HCT116 (cell line): ENCODE measurements around the gene AP3D1.

ENCODE experiments used
- CTCF ChIP-seq, 3 experiments: fragments of 200-600 bp in 1 of 3; sonication (generic) in 1 of 3; IDR thresholded peaks in 2 of 3; conservative IDR thresholded peaks in 1 of 3; 2 replicates each; pipeline ENCODE4 v1.5.1; 2012 to 2017; ENCODE audit warnings: low read depth in 2 of 3, low read length in 2 of 3, antibody characterized with exemption in 1 of 3, borderline replicate concordance in 1 of 3, control low read depth in 1 of 3, mild to moderate bottlenecking in 1 of 3, mixed read lengths in 1 of 3, mixed run types in 1 of 3, moderate library complexity in 1 of 3; ENCODE audit not compliant: insufficient read depth in 1 of 3
- EZH2 ChIP-seq: fragments of 200-600 bp; sonication (generic); IDR thresholded peaks from 2 replicates; pipeline ENCODE4 v1.6.1; 2017; ENCODE audit warnings: antibody characterized with exemption, mixed run types
- POLR2A ChIP-seq: IDR thresholded peaks from 2 replicates; pipeline ENCODE4 v1.7.0; 2011; ENCODE audit warnings: borderline replicate concordance; ENCODE audit not compliant: insufficient read depth, insufficient read length; ENCODE audit errors: extremely low read depth
- POLR2AphosphoS5 ChIP-seq: IDR thresholded peaks from 2 replicates; pipeline ENCODE4 v1.6.1; 2011; ENCODE audit warnings: mild to moderate bottlenecking, low read depth, low read length, moderate library complexity
- RAD21 ChIP-seq: IDR thresholded peaks from 2 replicates; pipeline ENCODE4 v1.6.1; 2012; ENCODE audit warnings: low read depth, mild to moderate bottlenecking
- TF ChIP-seq, protein P1 (sequence below): IDR thresholded peaks from 2 replicates; pipeline ENCODE4 v1.6.1; 2012

GRCh38 chr19:2197270-2197669 is 45.9 kb upstream of the AP3D1 start:
- TF ChIP-seq RAD21 (no peak), EZH2 (no peak), CTCF (IDR thresholded peaks at IDR 0.05 in 2 of 3, conservative IDR thresholded peaks at IDR 0.05 in 1 of 3; ENCODE audit: borderline replicate concordance in 1 of 3, insufficient read depth in 1 of 3, low read depth in 2 of 3, low read length in 2 of 3) (no peak), POLR2A (no peak), POLR2AphosphoS5 (no peak)
- TF ChIP-seq, protein P1, sequence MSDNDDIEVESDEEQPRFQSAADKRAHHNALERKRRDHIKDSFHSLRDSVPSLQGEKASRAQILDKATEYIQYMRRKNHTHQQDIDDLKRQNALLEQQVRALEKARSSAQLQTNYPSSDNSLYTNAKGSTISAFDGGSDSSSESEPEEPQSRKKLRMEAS = no peak
